D341Med (cell line): ENCODE results near the gene NRXN3.
A peak's percentile ranks its signal among the peaks of the same experiment; 100 is the strongest.
"Not testable (repeated sequence)": the region's sequence is repeated elsewhere in the genome, so short reads cannot be mapped to it uniquely, and the experiment has no call there.

Experiments
- DNase-seq: peaks from one replicate; pipeline ENCODE4 v3.0.0; 2012; ENCODE audit warnings: low spot score

The NRXN3 gene

DNA sequence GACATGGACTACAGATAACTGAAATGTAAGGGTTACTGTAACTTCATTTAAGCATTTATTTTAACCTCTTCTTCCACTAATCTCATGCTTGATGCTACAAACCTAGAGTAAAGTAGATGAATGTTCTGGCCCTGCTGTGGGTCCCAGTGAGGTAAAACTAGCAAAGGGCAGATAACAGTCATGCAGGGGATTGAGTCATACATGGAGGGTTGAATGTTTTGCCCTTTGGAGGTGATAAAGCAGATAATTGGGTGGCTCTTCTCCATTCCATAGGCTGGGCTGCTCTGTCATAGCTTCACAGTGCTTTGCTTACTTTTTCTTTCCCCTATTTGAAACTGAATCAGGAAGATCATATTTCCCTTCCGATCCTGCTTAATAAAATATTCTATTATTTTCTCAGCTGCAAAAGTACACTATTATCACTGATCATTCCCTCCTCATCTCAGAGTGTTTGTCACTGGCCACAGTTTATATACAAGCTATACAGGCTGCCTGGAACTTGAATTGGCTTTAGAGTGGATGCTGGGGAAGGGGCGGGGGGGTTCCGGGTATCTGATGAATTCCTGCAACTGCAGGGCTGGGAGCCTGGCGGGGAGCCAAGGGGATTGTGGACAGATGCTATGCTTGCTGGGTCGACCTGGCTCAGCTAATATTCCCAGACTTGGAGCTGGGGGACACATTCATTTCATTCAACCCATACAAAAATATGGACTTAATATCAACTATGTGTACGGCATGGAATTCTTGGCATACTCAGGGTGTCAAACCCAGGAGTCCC, 235.1 kb downstream of the NRXN3 start:
- no peak for DNase-seq

DNA sequence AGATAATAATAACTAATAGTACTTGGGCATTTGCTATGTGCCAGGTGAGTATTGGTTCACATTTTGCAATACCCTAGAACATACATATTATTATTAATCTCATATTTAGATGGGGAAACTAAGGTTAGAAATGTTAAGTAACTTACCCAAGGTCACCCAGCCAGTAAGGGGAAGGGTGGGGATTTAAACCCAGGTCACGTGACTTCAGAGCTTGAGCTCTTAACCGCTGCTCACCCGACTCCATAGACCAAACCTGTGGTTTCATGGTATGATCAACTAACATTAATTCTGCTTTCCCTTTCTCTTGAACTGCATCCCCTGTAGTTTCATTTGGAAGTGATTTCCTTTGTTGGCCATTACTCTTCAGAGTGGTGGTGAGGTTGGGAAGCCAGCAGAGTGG, 242.3 kb downstream of the NRXN3 start:
- DNase-seq: no peak

DNA sequence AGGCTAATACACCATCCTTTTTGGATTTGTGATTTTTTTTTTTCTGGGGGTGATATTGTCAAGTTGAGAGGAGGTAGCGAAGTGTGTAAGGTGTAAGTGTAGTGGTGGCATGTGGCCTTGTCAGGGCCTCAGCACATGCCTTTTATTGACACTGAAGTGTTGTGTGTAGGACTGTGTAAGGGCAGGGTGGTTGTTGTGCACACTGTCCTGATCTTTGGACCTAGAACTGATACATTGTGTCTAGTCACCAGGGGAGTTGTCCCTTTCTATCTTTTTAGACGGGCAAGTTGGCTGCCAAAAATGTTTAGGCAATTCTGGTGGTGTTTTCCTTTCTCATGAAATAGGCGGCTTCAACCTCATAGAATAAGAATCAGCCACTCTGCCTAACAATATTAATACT, 244.0 kb downstream of the NRXN3 start:
- DNase-seq: no peak

DNA sequence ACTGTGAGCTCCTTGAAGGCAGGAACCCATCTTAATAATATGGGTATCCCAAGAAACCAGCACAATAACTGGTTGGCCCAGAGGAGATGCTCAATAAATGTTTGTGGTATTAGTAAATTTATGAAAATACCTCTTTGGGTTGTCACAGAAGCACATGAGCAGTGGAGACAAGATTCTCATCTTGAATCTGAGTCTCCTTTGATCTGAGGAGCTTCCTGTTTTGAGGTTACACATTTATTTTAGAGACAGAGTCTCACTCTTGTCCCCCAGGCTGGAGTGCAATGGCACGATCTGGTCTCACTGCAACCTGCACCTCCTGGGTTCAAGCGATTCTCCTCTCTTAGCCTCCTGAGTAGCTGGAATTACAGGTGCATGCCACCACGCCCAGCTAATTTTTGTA, 247.4 kb downstream of the NRXN3 start:
- no peak for DNase-seq

DNA sequence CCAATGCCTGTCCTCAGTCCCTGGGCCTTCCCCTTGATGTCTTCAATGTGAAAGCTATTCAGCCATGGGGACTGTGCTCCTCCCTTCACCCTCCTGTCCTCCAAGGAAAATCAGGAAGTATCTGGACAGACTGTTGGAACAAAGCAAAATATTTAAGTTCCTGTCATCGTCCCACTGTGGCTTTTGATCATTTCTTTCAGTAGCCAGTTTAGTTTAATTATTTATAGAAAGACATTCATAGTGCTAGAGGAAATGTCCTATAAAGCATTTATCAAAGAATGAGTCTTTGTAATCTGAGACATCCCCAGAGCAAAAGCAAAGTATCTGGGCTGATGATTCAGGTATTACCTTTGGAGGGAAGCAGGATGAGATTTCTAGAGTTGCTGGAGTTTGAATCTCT, 254.1 kb downstream of the NRXN3 start:
- no peak for DNase-seq

DNA sequence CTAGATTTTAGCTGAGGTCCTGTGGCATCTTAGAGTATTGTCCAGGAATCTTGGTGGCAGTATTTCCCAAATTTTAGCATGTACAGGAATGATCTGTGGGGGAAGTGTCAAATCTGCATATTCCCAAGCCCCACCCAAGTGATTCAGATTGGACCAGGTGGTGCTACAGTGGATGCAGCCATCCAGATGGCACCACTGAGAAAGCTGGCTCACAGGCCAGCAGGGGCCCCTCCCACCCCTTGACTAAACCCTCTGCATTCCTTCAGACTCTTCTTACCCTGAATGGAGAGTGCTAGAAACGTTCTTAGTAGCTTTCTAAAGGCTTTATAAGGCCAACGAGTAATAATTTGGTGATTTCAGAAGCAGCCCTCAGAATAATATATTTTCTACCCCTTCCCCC, 255.2 kb downstream of the NRXN3 start:
- no peak for DNase-seq

DNA sequence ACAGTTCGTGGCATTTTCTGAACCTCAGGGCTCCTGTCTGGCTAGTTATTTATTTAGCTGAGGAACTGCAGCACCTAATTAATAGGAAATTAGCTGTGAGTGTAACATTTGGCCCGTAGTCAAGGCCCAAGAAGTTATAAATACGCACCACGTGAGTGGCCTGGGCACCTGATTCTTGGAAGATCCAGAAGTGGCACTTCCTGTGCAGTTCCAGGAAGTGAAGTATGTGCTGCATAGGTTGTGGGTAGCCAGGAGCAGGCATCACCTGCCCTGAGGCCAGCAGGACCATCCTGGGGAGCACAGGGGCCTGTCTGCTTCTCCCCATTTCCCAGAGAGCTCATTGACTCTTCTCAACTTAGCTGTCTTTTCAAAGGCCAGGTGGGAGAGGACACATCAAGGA, 255.6 kb downstream of the NRXN3 start:
- DNase-seq: no peak

DNA sequence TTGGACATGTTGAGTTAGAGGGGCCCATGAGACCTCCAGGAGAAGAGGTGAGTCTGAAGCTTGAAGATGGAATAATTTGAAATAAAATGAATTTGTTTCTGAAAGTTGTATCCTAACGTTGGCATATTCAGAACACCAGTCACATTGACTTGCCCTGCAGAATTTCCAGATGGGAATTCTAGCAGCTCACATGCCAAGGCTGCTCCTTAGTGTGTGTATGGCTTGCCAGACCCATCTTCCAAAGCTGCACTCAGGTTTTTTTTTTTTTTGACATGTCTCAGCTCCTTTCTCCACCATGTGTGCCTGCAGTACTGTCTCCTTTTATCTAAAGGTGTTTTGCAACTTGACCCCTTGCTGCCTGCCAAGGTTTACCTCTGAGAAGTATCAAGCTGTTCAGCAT, 261.9 kb downstream of the NRXN3 start:
- DNase-seq: no peak

DNA sequence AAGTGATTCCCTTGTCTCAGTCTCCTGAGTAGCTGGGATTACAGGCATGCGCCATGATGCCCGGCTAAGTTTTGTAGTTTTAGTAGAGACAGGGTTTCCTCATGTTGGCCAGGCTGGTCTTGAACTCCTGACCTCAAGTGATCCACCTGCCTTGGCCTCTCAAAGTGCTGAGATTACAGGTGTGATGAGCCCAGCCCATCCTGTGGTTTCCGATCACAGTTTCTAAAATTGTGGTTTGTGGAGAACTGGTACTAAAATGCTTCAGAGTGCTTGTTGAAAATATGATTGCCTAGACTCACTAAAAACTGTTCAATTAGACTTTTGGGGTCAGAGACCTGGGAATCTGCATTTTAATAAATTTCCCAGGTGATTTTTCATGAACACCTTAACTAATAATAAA, 267.3 kb downstream of the NRXN3 start:
- DNase-seq: not testable (repeated sequence)

DNA sequence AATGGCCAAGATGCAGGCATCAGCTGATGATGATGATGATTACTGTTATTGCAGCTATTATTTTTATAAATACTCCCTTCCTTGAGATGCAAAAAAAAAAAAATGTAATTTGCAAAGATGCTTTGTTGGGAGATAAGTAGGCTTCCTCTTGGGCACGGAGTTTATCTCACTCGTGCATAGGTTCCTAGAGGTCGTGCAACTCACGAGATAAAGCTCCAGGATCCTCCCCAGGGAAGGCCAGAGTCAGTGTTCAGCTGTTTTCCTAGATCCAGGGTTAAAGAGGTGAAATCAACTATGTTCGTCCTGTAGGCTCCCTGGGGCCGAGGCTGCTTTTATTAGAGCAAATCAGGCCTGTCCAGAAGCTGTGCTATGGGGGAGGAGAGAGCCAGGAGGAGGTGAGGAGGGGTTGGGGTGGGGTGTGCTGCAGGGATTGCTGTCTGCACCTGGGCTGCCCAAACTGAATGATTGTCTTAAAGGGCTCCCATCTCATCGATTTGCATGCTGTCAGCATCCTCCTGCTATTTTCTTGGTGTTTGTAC, 270.3 kb downstream of the NRXN3 start:
- DNase-seq: no peak

DNA sequence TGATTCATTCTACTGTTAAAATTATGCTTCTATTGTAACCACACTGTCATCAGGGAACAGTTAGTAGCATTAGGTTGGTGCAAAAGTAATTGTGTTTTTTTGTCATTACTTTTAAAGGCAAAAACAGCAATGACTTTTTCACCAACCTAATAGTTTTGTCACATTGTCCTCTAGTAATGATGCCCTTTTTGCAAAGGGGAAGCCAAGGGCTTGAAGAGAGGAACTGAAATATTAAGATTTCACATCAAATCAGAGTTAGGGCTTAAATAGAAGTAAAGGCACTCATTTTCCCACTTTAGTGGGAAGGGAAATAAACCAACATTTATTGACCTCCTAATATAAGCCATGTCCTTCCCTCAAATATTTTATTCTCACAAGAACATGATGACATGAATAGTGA, 273.7 kb downstream of the NRXN3 start:
- DNase-seq: no peak

DNA sequence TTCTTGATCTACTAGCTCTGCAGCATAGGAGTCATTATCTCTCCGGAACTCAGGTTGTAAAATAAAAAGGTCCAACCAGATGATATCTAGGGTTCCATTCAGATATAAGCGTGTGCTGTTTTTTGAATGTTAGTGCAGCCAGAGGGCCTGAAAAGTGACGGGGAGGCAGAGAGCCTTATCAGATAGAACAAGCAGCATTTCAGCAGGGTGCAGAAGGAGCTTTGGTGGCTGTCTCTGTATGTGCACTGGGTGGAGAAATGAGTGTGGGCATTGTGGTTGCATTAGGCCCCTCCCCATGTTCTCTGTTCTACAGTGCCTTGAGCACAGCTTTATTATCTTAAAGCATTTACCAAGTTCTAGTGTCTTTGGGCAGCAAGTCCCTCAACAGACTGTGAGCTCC, 275.1 kb downstream of the NRXN3 start:
- no peak for DNase-seq

DNA sequence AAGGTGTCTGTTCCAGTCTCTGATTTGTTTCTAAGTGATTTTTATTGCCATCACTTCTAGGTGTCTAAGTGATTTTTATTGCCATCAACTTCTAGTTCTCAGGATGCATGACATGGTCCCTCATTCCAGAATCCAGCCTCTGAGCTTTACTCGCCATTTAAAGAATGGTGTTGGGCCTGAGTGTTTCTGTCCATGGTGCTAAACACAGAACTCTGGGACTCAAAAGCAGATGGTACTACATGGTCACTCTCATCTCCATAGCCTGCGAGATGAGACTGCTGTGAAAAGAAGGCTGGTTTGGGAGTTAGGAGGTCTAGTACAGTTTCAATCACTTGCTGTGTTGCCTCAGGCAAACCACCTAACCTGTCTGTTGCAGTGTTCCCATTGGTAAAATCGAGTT, 276.6 kb downstream of the NRXN3 start:
- no peak for DNase-seq

DNA sequence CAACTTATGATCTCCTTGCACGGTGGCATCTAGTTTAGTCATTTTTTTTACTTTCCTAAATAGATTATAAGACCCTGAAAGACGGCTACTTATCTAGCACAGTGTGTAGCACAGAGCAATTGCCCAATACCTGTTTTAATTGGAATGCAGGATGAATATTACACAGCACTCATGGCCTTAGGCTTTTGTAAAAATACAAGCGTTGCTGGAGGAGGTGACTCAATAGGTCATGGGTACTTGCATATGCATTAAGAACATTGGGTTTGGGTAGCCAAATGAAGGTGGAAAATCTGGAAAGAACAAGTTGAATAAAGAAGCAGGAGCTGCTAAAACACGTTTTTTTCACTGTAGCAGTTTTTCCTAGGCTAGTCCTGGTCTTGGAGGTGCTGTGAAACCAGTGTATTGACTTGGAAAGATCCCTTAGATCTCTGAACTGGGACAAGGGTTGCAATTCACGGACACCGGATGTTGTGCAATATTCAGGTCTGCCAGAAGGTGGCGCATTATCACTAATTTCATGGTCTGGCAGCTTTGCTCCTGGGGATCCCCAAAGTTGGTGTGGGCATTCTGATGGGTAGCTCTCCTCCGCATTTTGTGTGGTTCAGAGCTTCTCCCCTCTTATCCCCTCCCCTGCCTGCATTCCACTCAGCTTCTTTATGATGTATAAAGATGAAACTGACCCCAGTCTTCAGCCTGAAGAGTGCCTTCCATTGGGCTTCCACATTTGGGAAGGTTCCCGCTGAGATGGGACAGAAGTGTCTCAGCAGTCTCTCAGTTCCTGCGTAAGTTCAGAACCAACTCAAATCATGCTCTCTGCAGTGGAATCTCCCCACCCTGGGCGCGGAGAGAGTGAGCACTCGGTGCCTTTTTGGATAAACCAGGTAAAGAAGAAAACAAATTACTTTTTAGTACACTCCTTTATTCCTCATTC, 278.3 kb downstream of the NRXN3 start:
- peak; percentile 80 for DNase-seq

DNA sequence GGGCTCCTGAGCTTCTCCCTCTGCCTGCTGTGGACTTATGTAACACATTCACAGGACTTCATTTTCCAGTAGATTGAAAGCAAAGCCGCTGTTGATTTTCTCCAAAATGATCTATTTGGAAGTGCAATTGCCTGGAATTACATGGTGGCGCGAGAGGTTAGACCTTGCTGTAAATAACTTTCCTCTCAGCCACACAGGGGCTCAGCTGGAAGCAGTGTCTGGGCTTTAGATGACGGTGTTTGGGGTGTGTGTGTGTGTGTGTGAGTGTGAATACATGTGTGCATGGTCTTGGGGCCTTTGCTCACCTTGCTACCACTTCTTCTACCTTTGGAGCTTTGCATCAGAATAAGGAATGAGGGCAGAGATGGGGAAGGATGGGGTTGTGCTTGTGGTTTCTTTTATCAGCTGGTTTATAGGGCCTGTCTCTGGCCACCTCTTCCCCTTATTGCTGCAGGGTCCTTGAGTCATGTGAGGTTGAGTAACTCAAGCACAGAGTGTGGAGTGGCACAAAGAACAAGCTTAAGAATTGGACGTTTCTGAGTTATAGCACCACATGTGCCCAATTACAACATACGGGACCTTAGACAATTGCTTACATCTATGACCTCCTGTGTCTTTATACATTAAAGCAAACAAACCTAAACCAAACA, 280.6 kb downstream of the NRXN3 start:
- DNase-seq: no peak

DNA sequence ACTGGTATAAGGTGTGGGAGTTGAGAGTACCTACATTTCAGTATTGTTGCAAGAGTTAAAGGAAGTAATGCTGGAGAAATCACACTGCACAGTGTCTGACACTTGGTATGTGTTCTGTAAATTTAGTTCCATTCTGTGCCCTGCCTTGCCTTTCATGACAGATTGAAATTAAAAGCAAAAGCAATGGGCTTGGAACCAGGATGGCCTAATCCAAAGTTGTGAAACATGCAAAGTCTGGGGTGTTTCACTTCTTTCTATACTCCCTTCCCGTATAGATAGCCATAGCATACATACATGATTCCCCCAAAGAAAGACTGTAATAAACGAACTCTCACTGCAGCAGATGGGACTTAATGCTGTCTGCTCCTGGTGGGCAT, 281.1 kb downstream of the NRXN3 start:
- no peak for DNase-seq

DNA sequence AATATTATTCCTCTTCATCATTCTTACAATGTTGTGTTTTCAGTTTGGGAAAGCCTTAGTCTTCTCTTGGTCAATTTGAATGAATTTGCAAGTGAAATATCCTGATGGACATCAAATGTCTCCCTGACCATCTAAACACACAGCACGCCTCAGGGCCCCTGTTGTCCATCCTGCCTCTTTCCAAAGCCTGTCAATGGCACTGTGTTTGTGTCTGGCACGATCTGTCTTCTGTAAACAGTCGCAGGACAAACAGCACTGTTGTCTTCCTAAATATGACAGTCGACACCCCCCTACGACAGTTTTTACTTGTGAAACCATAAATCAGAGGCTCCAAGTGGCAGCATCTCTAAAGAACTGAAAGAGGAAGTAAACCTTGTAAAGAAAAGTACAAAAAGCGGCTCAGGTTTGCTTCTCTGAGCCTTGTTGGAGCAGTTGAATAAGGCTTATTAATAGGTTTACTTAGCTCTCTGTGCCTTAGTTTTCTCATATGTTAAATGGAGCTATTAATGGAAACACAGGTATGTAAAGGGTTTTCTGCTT, 285.8 kb downstream of the NRXN3 start:
- no peak for DNase-seq

DNA sequence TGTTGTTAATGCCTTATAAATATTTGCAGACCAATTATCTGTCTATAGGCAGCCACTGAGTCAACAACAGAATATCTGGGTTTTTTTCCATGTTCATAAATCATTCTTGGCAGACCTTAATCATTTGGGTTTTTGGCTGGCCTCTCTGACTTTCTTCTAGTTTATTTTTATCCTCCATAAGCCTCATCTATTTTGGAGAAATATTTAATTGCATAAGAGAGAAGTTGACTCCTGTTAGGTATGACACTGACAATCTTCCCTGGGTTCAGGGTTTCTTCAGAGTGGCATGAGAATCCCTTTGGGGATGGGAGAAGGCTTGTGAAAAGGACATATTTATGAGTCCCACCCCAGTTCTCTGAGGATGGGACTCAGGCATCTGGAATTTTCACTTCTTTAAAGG, 299.8 kb downstream of the NRXN3 start:
- no peak for DNase-seq

DNA sequence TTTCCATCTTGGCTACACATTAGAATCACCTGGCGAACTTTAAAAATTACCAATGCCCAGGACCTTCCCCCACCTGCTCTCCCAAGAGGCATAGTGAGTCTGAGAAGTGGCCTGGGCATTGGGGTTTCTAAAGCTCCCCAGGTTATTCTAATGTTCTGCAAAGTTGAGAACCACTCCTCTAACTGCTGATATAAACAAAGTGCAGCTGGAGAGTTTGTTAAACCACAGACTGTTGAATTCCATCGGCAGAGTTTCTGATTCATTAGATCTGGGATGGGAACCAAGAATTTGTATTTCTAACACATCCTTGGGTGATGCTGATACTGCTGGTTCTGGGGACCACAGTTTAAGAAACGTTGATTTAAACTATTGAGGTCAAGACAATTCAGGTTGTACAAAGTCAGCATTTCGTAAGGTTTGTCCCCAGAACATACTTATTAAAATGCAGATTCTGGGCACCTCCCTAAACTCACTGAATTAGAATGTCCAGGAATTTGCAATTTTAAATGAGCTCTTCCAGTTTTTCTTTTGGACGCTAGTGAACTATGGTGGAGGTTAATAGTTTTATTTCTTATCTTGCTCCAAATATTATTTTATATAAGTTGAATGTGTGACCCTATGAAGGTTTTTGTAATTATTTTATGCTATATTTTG, 309.1 kb downstream of the NRXN3 start:
- DNase-seq: no peak

DNA sequence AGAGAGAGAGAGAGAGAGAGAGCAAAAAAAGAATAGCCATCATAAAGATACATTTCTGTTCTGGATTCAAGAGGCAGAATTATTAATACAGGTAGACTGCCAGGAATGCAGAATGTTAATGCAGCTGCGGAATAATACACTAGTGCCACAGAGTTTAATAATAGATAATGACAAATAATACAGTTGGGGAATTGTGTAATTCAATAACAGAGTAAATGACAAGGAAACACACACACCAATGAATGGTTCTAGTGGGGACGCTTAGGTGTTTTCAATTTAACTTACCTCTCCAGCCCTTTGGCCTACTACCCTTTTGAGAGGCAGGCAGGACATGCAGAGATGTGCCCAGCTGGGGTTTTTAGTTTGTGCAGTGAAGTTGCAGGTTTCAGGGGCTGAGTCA, 313.9 kb downstream of the NRXN3 start:
- DNase-seq: no peak

DNA sequence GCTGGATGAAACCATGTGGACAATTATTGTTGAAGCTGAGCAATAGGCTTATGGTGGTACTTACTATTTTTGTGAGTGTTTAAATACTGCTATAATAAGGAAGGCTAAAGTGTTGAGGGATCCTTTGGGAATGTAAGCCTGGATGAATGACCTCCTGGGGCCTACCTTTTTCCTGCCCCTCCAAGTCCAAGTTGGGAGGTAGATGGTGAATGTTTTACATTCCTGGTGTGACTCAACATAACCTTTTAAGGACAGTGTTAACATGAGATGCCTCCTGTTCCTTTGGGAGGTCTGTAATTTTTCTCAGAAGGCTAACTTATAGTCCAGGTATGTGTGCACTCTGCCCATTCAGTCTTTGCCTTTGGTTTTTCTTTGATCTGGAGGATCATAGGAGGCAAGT, 315.9 kb downstream of the NRXN3 start:
- DNase-seq: no peak

DNA sequence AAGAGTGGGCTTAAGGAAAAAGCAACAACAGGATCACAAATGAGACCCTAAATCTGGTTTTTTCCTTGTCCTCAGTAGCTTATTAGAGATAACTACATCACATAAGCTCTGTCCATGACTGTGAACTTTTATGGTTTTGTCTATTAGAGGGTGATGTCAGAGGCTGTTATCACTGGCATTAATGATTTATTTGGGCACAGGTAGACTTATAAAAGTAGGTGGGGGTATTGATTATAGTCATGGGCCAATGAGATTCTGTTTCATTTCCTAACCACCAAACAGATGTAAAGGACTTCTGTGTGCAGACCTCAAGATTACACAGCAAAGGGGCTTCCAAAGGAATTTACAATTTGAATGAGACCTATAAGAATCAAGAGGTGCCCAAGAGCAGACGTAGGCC, 316.4 kb downstream of the NRXN3 start:
- no peak for DNase-seq
